Bronchial epithelial cell (primary cell): ENCODE data around the gene ZNF217. TPM values are rescaled to one million over a fixed set of nuclear protein-coding genes. Genes with fewer than 3 reads are reported as not detected.
"Not testable (repeated sequence)": the region's sequence is repeated elsewhere in the genome, so short reads cannot be mapped to it uniquely, and the experiment has no call there.

ENCODE experiments used
- DNase-seq: peaks from one replicate; pipeline ENCODE4 v3.0.0-alpha.2; 2010; ENCODE audit warnings: low read depth
- FAIRE-seq: peaks from 2 replicates; lab custom pipeline; 2011; peaks lifted over from hg19 to GRCh38; lab: Jason Lieb, UNC
- H3K27me3 ChIP-seq: 2 replicates; pipeline ENCODE4 v1.5.1; 2011; ENCODE audit warnings: low read length; ENCODE audit not compliant: control insufficient read depth, insufficient read depth
- H3K36me3 ChIP-seq: 2 replicates; pipeline ENCODE4 v1.5.1; 2011; ENCODE audit warnings: low read length; ENCODE audit not compliant: control insufficient read depth, insufficient read depth
- H3K4me3 ChIP-seq: 2 replicates; pipeline ENCODE4 v1.5.1; 2011; ENCODE audit warnings: mild to moderate bottlenecking, low read depth, low read length, control low read depth
- total RNA-seq: library from RNA; depleted of rRNA; stranded (reverse); fragments of >200 nt; gene quantifications from 2 replicates; pipeline ENCODE4 v1.2.1, GENCODE V29; 2014
- TF ChIP-seq, protein P1 (sequence below): IDR thresholded peaks from 2 replicates; pipeline ENCODE4 v1.5.1; 2011; ENCODE audit warnings: mild to moderate bottlenecking, moderate library complexity, low read length, control low read depth, inconsistent platforms; ENCODE audit not compliant: insufficient read depth, severe bottlenecking

ZNF217 gene
- total RNA-seq, 1 donor from 2014 or later: 24.7 TPM

DNA sequence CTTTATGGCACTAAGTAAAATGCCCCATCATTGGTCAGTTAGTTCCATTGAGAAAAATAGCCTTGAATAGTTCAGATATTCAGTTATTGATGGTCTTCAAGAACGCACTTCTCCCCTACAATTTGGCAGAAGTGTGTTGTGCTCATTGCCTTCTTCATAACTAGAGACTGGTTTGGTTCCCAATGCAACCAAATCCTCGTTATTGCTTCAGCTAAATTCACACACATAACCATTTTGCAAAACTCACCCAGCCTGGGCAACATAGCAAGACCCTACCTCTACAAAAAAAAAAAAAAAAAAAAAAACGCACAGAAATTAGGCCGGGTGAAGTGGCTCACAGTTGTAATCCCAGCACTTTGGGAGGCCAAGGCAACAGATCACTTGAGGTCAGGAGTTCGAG, 32.1 kb downstream of the ZNF217 start:
- FAIRE-seq: no peak
- no peak overlapping the region for H3K4me3 ChIP-seq
- peaks cover 3% of the 10 kb centered on the region for H3K36me3 ChIP-seq
- DNase-seq: no peak
- no peaks in the 10 kb centered on the region for H3K27me3 ChIP-seq
- TF ChIP-seq, protein P1, sequence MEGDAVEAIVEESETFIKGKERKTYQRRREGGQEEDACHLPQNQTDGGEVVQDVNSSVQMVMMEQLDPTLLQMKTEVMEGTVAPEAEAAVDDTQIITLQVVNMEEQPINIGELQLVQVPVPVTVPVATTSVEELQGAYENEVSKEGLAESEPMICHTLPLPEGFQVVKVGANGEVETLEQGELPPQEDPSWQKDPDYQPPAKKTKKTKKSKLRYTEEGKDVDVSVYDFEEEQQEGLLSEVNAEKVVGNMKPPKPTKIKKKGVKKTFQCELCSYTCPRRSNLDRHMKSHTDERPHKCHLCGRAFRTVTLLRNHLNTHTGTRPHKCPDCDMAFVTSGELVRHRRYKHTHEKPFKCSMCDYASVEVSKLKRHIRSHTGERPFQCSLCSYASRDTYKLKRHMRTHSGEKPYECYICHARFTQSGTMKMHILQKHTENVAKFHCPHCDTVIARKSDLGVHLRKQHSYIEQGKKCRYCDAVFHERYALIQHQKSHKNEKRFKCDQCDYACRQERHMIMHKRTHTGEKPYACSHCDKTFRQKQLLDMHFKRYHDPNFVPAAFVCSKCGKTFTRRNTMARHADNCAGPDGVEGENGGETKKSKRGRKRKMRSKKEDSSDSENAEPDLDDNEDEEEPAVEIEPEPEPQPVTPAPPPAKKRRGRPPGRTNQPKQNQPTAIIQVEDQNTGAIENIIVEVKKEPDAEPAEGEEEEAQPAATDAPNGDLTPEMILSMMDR: no peak

DNA sequence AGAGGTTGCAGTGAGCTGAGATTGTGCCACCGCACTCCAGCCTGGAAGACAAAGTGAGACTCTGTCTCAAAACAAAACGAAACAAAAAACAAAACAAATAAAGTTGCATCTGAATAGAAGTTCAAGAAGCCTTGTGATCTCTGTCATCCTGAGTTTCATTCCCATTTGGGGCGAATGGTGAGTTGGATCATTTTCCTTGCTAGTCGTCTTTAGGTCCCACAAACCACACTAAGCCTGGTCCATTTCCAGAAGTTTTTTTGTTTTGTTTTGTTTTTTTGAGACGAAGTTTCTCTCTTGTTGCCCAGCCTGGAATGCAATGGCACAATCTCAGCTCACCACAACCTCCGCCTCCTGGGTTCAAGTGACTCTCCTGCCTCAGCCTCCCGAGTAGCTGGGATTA, 33.8 kb downstream of the ZNF217 start:
- DNase-seq (no peak), FAIRE-seq (no peak)
- H3K27me3 ChIP-seq: no peaks in the 10 kb centered on the region
- TF ChIP-seq, protein P1: no peak
- H3K36me3 ChIP-seq: no peaks in the 10 kb centered on the region
- H3K4me3 ChIP-seq: no peak overlapping the region

DNA sequence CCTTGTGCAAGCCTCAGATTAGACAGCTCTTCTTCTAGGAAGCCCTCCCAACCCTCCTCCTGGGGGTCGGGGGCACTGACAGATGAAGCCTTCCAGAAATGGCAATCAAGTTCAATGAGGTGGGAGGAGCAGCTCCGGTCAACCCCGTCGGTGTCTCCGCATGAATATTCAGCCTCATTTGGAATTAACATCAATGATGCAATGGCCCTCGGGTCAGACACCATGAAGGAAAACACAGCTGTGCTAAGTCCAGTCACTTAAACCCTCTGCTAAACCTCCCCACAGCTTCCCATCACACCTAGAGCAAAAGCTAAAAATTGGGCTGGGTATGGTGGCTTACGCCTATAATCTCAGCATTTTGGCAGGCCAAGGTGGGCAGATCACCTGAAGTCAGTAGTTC, 36.5 kb downstream of the ZNF217 start:
- Histone ChIP-seq H3K27me3 (no peaks in the 10 kb centered on the region), H3K36me3 (no peaks in the 10 kb centered on the region), H3K4me3 (no peak overlapping the region)
- TF ChIP-seq, protein P1: no peak
- FAIRE-seq: no peak
- no peak for DNase-seq

DNA sequence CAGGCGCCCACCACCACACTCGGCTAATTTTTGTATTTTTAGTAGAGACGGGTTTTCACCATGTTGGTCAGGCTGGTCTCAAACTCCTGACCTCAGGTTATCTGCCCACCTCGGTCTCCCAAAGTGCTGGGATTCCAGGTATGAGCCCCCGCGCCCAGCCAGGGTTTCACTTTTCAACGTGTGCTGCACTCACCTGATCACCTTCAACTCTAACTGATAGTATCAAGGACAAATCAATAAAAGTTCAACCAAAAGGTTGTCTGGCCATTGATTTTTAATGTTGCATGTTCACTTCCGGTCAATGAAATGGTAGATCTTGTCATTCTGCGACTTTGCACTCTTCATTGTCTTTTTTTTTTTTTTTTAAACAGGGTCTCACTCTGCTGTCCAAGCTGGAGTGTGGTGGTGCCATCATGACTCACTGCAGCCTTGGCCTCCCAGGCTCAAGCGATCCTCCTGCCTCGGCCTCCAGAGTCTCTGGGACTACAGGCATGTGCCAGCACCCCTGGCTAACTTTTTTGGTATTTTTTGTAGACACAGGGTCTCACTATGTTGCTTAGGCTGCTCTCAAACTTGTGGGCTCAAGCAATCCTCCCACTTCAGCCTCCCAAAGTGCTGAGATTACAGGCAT, 37.3 kb downstream of the ZNF217 start:
- no peaks in the 10 kb centered on the region for H3K36me3 ChIP-seq
- DNase-seq (no peak), FAIRE-seq (no peak)
- TF ChIP-seq, protein P1: no peak
- H3K27me3 ChIP-seq: no peaks in the 10 kb centered on the region
- H3K4me3 ChIP-seq: no peak overlapping the region

GRCh38 chr20:53555816-53556215, 37.8 kb downstream of the ZNF217 start:
- Histone ChIP-seq H3K36me3 (no peaks in the 10 kb centered on the region), H3K27me3 (no peaks in the 10 kb centered on the region), H3K4me3 (no peak overlapping the region)
- no peak for FAIRE-seq
- TF ChIP-seq, protein P1: no peak
- DNase-seq: no peak

DNA sequence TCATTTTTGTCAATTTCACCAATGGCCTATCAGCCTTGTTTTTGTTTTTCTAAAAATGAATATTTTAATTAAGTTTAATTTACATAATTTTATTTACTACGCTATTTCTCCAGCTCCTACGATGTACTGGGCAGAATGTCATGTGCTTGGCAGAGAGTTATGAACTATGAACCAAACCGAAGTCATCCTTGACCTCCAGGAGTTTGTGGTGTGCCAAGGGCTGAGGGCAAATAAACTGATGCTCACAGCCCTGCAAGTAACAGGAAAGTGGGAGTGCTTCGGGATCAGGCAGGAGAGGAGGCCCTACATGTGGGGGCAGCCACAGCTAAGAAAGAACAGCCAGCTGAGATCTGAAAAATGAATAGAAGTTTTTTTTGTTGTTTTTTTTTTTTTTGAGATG, 38.6 kb downstream of the ZNF217 start:
- Histone ChIP-seq H3K36me3 (no peaks in the 10 kb centered on the region), H3K27me3 (no peaks in the 10 kb centered on the region), H3K4me3 (no peak overlapping the region)
- DNase-seq (no peak), FAIRE-seq (no peak)
- TF ChIP-seq, protein P1: no peak

GRCh38 chr20:53552572-53552893, 41.1 kb downstream of the ZNF217 start:
- not testable (repeated sequence) for FAIRE-seq, H3K4me3 ChIP-seq, H3K36me3 ChIP-seq, DNase-seq, H3K27me3 ChIP-seq

- H3K27me3 ChIP-seq, H3K36me3 ChIP-seq, FAIRE-seq, DNase-seq, H3K4me3 ChIP-seq: not testable (repeated sequence)
Observed at GRCh38 chr20:53551719-53552571, 41.7 kb downstream of the ZNF217 start.
